Amniotic stem cell (primary cell): ENCODE data around the gene SSH2.
"Not testable (repeated sequence)": the region's sequence is repeated elsewhere in the genome, so short reads cannot be mapped to it uniquely, and the experiment has no call there.

Source experiments
- DNase-seq: peaks from one replicate; lab custom pipeline; 2025; lab: John Stamatoyannopoulos, UW

Gene SSH2

DNA sequence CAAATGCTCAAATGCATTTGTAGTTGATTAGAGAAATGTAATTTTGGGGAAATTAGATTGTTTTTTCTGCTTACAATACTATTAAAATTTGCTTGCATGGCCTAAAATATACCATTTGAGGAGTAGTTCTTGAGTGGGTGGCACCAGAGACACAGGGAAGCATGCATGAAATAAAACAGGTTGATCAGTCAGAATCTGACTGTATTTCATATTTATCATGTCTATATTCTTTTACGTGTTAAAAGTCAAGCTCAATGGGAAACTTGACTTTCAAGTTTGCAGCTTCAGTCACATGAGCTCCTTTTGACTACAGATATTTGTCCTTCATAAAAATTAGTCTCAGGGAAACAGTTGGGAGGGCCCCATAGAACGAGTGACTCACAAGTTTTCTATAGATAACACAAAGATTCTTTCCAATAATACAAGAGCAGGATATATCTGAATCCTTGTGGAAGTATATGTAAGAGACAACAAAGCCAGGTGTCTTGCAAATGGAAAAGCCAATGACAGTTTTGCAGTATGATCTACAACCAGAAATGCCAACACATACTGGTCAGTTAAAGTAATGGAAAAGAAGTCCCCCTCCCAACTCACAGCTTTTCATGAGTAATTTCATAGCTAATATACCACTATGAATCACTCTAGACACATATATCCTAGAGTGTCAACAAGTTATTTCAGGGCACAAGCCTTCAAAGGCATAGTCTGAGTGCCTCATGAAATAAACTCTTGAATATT lies 265.1 kb downstream of the SSH2 start:
- DNase-seq = no peak

DNA sequence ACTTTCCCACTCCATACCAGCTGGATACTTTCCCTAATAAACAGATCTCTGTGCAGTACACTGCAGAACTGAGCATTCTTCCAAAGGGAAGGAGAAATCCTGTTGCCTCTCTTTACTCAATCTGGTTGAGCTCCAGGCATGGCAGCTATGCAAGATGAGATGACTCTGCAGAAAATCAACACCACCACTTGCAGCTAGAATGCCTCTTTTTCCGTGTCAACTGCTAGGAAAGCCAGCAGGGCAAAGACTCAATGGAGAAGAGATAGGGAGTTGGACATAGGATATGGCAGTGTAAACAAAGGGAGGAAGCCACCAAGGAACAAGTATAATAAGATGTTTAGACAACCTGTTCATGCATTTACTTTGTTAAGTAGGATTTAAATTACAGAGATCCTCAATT lies 266.9 kb downstream of the SSH2 start:
- DNase-seq = no peak

- DNase-seq = no peak
These were observed 268.8 kb downstream of the SSH2 start for GRCh38 chr17:29661213-29661612.

- no peak for DNase-seq
These were observed 270.9 kb downstream of the SSH2 start for GRCh38 chr17:29659155-29659554.

- no peak for DNase-seq
These were observed 274.7 kb downstream of the SSH2 start for GRCh38 chr17:29655323-29655722.

DNA sequence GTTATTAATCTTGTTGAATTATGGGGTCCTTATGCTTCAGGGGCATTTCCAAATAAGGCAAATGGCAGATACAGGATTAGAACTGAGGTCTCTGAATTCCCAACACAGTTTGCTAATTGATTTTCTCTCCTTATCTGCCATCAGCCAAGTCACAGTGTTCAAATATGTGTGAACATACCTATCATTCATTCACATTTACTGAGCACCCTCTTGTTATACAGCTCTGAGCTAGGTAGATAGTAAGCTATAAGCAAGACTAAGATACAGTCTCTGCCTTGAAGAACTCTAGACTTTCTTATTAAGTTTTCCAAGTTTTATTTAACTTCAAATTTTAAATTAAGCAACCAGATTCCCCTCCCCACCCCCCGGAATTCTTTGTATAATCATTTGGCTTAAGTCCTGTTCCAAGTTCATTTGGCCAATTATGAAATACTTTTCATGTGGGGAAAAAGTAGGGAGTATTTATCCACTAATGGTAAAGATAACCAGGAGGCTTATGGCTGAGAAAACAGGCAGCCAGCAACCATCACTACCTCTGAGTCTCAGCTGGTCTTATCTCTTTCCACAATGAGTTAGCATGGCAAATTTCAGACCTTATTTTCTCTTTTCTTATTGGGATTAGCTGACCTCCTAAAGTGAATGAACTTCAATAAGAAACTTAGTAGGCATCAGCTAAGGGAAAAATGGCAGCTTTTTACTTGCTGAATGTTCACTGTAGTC lies 275.9 kb downstream of the SSH2 start:
- DNase-seq = no peak

DNA sequence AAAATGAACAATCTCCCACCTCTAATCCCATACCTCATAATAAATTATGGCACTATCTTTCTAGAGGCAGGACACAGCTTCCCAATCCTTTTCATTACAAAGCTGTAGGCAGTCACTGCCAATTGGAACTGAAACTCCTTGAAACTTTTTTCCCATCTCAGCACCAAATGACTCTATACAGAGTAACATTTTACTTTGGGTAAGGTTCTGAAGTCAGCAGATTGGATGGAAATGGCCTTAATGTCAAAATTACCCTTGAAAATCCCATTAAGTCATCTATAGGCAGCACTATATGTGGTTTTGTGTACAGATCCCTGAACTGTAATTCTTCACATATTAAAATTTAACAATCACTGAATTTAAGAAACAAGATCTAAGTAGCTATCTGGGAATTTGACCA lies 277.1 kb downstream of the SSH2 start:
- DNase-seq = no peak

DNA sequence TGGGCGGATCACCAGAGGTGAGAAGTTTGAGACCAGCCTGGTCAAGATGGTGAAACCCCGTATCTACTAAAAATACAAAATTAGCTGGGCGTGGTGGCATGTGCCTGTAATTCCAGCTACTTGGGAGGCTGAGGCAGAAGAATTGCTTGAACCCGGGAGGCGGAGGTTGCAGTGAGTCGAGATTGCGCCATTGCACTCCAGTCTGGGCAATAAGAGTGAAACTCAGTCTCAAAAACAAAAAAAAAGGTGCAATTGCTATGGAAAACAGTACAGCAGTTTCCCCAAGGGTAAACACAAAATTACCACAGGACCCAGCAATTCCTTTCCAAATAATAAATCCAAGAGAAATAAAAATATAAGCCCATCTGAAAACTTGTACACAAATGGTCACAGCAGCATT lies 278.1 kb downstream of the SSH2 start:
- DNase-seq = not testable (repeated sequence)

DNA sequence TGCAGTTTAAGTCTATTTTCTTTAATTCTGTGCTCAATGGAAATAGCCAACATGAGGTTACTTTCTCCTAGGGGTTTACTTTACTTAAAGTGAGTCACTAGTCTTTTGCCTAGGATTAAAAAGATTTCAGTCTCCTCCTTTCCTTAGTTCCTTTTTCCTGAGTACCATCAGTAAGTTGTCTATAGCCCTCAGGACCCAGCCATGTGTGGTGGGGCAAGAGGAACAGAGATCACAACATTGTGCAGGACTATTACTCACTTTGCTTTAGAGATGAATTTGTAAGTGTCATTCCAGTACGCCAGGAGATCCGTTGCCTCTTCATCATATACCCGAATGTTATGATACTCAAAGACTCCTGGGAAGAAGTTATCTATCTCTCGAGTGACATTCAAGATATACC lies 279.6 kb downstream of the SSH2 start:
- DNase-seq = no peak

DNA sequence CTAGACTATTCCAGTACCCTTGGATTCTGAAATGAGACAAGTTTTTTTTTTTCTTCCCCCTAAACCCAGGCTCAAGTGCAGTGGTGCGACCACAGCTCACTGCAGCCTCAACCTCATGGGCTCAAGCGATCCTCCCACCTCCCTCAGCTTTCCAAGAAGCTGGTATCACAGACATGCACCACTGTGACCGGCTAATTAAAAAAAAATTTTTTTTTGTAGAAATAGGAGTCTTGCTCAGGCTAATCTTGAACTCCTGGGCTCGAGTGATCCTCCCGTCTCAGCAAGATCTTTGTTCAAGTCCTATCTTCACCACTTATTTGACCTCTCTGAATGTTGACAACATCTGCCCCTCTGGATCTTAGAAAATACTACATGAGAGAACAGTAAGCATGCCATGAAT lies 280.7 kb downstream of the SSH2 start:
- no peak for DNase-seq

GRCh38 chr17:29648005-29648404 lies 282.0 kb downstream of the SSH2 start:
- DNase-seq = no peak

DNA sequence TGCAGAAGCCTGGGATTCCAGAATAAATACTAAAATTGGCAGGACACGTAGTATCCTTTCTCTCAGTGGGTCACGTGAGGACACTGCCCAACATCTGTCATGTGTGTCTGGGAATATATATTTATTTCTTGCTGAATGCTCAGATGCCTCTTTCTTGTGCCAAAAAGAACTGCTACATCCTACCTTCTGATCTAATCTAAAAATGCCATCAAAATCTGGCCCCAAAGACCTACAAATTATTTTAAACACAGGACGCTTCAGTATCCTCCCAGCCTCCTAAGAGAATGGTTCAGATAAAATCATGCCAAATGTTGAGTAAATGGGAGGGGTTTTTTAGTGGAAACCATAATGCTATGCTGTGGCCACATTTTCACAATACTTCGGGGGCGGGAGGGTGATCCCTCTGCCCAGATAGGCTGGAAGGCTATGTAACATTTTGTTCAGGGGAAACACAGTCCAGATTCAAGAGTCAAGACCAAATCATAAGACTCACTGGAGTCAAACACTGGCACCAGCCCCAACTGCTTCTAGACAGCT lies 284.4 kb downstream of the SSH2 start:
- DNase-seq = no peak

DNA sequence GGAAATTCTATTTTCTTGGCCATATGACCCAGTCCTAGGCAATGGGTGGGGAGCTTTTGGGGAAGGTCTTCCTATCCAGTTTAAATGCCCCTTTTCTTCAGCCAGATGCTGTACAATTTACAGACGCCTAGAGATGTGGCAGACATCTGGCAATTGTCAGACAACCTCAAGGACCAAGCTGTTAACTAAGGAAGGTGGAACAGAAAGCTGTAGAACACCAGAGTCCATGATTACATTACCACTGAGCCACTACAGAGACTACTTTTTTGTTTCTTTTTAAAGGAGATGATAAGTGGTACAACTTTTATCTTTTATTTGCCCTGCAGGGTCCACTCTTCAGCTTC lies 286.2 kb downstream of the SSH2 start:
- DNase-seq = no peak

- DNase-seq = no peak
These were observed 287.8 kb downstream of the SSH2 start for GRCh38 chr17:29642171-29642611.

DNA sequence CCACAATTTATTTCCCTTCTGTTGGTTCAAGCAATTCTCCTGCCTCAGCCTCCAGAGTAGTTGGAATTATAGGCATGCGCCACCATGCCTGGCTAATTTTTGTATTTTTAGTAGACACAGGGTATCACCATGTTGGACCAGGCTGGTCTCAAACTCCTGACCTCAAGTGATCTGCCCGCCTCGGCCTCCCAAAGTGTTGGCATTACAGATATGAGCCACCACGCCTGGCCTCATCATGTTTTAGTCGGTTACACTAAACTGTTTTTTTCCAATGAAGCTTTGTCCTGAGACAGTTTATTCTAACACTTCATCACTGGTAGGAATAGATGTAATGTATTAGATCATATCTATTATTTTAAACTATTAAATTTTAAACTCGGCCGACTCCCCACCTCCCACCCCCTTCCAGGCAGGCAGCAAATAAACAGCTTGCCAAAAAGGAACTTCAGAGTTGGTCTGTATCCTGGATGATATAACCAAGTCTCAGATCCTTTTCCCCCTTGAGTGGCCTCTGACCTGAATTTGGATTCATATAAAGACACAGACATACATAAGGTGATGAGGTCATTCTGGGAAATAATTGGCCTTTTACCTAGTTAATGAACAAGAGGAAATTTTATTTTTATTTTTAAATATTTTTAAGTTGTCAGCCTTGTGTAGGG lies 288.9 kb downstream of the SSH2 start:
- DNase-seq = no peak

GRCh38 chr17:29640413-29640812 lies 289.6 kb downstream of the SSH2 start:
- DNase-seq = no peak

- DNase-seq = no peak
These were observed 296.1 kb downstream of the SSH2 start for GRCh38 chr17:29633886-29634285.

DNA sequence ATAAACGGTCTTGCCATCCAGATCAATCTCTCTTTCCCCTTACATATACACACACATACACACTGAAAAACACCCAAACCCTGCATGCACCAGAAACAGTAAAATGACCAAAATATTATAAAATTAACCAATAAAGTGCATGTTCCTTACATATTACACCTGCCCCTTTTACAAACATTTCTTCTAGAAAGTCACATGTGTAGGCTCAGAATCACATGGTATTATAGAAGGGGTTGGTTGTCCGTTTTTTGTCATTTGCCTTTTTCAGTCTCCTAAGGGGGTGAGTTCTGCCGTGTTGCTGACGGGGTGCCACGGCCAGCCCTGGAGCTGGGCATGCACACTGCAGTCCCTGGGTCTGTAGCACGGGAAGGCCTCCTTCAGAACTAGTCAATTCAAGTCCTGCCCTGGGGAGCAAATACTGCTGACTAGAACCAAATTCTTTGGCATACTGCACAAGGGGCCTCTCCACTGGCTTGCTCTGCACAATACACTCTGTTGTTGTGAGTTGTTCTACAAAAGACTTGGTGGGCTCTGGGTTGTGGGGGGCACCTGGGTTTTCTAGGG lies 299.3 kb downstream of the SSH2 start:
- DNase-seq = no peak

DNA sequence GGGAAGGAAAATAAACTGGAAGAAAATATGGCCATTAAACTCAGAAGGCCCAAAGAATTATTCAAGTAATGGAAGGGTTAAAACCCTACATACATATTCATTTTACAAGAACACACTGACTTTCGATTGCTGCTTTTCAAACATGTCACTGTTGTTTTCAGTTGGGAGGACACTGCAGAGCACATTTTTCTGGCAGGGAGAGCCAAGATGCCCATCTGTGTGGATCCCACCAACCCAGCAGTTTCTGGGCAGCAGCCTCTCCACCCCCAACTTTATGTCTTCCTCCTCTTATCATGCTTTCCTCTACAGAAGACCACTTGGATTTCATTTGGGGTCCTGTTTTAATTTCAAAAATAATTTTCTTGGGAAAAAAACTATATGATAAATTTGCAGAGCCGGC lies 300.2 kb downstream of the SSH2 start:
- no peak for DNase-seq

GRCh38 chr17:29628644-29629043 lies 301.4 kb downstream of the SSH2 start:
- no peak for DNase-seq

GRCh38 chr17:29627951-29628350 lies 302.1 kb downstream of the SSH2 start:
- no peak for DNase-seq

GRCh38 chr17:29625037-29625750 lies 304.8 kb downstream of the SSH2 start:
- DNase-seq = no peak
